K562 (cell line): Measurements from ENCODE around the gene JADE2. TPM values are rescaled to one million over a fixed set of nuclear protein-coding genes. Genes with fewer than 3 reads are reported as not detected.

Experiments used
- ATAC-seq: fragments of 200-7000 bp; cut with Tn5 transposase; 3 replicates; pipeline ENCODE4 v1.9.1; 2020; ENCODE audit warnings: moderate library complexity
- BruUV-seq: library from RNA; stranded (reverse); fragments of 400-500 nt; replicated peaks from 2 replicates; lab custom pipeline; 2021; lab: Mats Ljungman, UMichigan
- CTCF ChIA-PET: fragments of 300-600 bp; formaldehyde crosslinking; extraction: SDS; loops from one replicate; lab custom pipeline; 2021; ENCODE audit warnings: low intra/inter-chr PET ratio; lab: Yijun Ruan, JAX
- POLR2A ChIA-PET: fragments of 300-600, 350-650 bp; sonication (Branson Sonifier 250); formaldehyde crosslinking; extraction: SDS; loops from one replicate; lab custom pipeline; 2021; ENCODE audit warnings: antibody characterized with exemption, inconsistent platforms; lab: Yijun Ruan, JAX
- DNase-seq, 4 experiments: peaks; one replicate each; pipeline versions ENCODE4 v3.0.0 to v3.0.0-alpha.2; 2011 to 2018; ENCODE audit warnings: low spot score in 3 of 4, mixed read lengths in 3 of 4; ENCODE audit errors: extremely low read depth in 1 of 4
- FAIRE-seq: peaks from 2 replicates; lab custom pipeline; 2011; peaks lifted over from hg19 to GRCh38; lab: Jason Lieb, UNC
- H2AFZ ChIP-seq: 2 replicates; pipeline ENCODE4 v1.6.0; 2011; ENCODE audit warnings: low read depth, low read length, control low read depth, inconsistent platforms
- H3K27ac ChIP-seq: fragments of 200-600 bp; 3 replicates; pipeline ENCODE4 v1.8.0; 2011; ENCODE audit warnings: low read depth, mild to moderate bottlenecking, control low read depth, inconsistent platforms, low read length, moderate library complexity, mixed read lengths; ENCODE audit errors: extremely low read depth
- H3K27me3 ChIP-seq, 2 experiments: fragments of 300-600 bp in 1 of 2; 2 replicates in 1 of 2; 3 replicates in 1 of 2; pipeline versions ENCODE4 v1.6.0 to v1.8.0; 2011; ENCODE audit warnings: inconsistent platforms in 2 of 2, low read length in 2 of 2, mild to moderate bottlenecking in 1 of 2, mixed read lengths in 1 of 2, moderate library complexity in 1 of 2; ENCODE audit not compliant: control insufficient read depth in 2 of 2, insufficient read depth in 2 of 2
- H3K36me3 ChIP-seq: fragments of 300-600 bp; 3 replicates; pipeline ENCODE4 v1.8.0; 2011; ENCODE audit warnings: mild to moderate bottlenecking, low read length, inconsistent platforms; ENCODE audit not compliant: control insufficient read depth, insufficient read depth
- H3K4me1 ChIP-seq, 2 experiments: fragments of 200-600 bp in 1 of 2; replicated peaks in 1 of 2; 2 replicates in 1 of 2; 3 replicates in 1 of 2; pipeline versions ENCODE4 v1.5.1 to v1.8.0; 2011; ENCODE audit warnings: inconsistent platforms in 2 of 2, low read length in 2 of 2, mild to moderate bottlenecking in 1 of 2, mixed read lengths in 1 of 2, moderate library complexity in 1 of 2; ENCODE audit not compliant: control insufficient read depth in 2 of 2, insufficient read depth in 2 of 2
- H3K4me2 ChIP-seq: 2 replicates; pipeline ENCODE4 v1.6.1; 2011; ENCODE audit warnings: low read length, control low read depth, inconsistent platforms, mixed read lengths; ENCODE audit not compliant: insufficient read depth
- H3K4me3 ChIP-seq: fragments of 200-600 bp; sonication (generic), shearing (Covaris generic); 2 replicates; pipeline ENCODE4 v1.5.1; 2016; ENCODE audit warnings: control low read depth, inconsistent platforms
- H3K79me2 ChIP-seq: fragments of 200-600 bp; 3 replicates; pipeline ENCODE4 v1.8.0; 2011; ENCODE audit warnings: low read length, inconsistent platforms; ENCODE audit not compliant: control insufficient read depth, insufficient read depth
- H3K9ac ChIP-seq, 2 experiments: 2 replicates each; pipeline versions ENCODE4 v1.6.0 to v1.6.1; 2011; ENCODE audit warnings: low read depth in 2 of 2, low read length in 2 of 2, control low read depth in 1 of 2, inconsistent platforms in 1 of 2, mild to moderate bottlenecking in 1 of 2, mixed read lengths in 1 of 2; ENCODE audit not compliant: insufficient read depth in 1 of 2
- H3K9me1 ChIP-seq: one replicate; pipeline ENCODE4 v1.6.0; 2011; ENCODE audit warnings: inconsistent platforms, mild to moderate bottlenecking, low read length, moderate library complexity; ENCODE audit not compliant: control insufficient read depth, insufficient read depth
- H3K9me3 ChIP-seq: replicated peaks from 2 replicates; pipeline ENCODE4 v1.5.1; 2011; ENCODE audit warnings: low read depth, low read length, inconsistent platforms; ENCODE audit not compliant: control insufficient read depth, insufficient read depth
- H4K20me1 ChIP-seq: replicated peaks from 2 replicates; pipeline ENCODE4 v1.6.1; 2011; ENCODE audit warnings: low read length, inconsistent platforms, mixed read lengths; ENCODE audit not compliant: control insufficient read depth, insufficient read depth
- ASH1L ChIP-seq: fragments of 450-650 bp; IDR thresholded peaks from 2 replicates; pipeline ENCODE4 v1.6.1; 2018; ENCODE audit warnings: borderline replicate concordance, mild to moderate bottlenecking, low read depth; ENCODE audit not compliant: partially characterized antibody
- BCOR ChIP-seq: fragments of 450-650 bp; IDR thresholded peaks from 2 replicates; pipeline ENCODE4 v1.6.1; 2016
- BRF2 ChIP-seq: IDR thresholded peaks from 3 replicates; pipeline ENCODE4 v1.6.1; 2011; ENCODE audit warnings: borderline replicate concordance, mild to moderate bottlenecking; ENCODE audit not compliant: insufficient read length, insufficient read depth
- EP300 ChIP-seq: IDR thresholded peaks from 2 replicates; pipeline ENCODE4 v1.6.1; 2012; ENCODE audit warnings: low read length, improper control_type of control experiment
- JUND ChIP-seq, 2 experiments: IDR thresholded peaks; 2 replicates in 1 of 2; 3 replicates in 1 of 2; pipeline ENCODE4 v1.6.1; 2011; ENCODE audit warnings: borderline replicate concordance in 2 of 2, low read depth in 2 of 2, low read length in 2 of 2, improper control_type of control experiment in 1 of 2, missing biosample characterization in 1 of 2, missing genetic modification characterization in 1 of 2, missing genetic modification reagents in 1 of 2
- MLX ChIP-seq, 2 experiments: fragments of 450-650 bp in 1 of 2; sonication (generic) in 1 of 2; formaldehyde crosslinking; conservative IDR thresholded peaks; 2 replicates each; pipeline versions ENCODE4 v1.4.0 to v1.8.1; 2020 to 2022; ENCODE audit warnings: mild to moderate bottlenecking in 1 of 2, missing genetic modification reagents in 1 of 2
- NR3C1 ChIP-seq: sonication (generic); formaldehyde crosslinking; IDR thresholded peaks from 2 replicates; pipeline ENCODE4 v1.8.1; 2022; ENCODE audit warnings: missing genetic modification reagents
- PCBP2 ChIP-seq: fragments of 200-400 bp; formaldehyde crosslinking; IDR thresholded peaks from 2 replicates; pipeline ENCODE4 v1.6.1; 2018; ENCODE audit warnings: low read length, low read depth, mild to moderate bottlenecking, moderate library complexity; ENCODE audit not compliant: poor library complexity, severe bottlenecking
- RAD51 ChIP-seq: fragments of 450-650 bp; IDR thresholded peaks from 2 replicates; pipeline ENCODE4 v1.7.1; 2016; ENCODE audit warnings: low read depth, mild to moderate bottlenecking, borderline replicate concordance
- RHOXF2B ChIP-seq: fragments of 250-450 bp; sonication (Bioruptor Pico); conservative IDR thresholded peaks from 2 replicates; pipeline ENCODE4 v1.5.1; 2021
- RNF2 ChIP-seq: sonication (generic); IDR thresholded peaks from 2 replicates; pipeline ENCODE4 v1.6.1; 2016
- SRF ChIP-seq, 2 experiments: fragments of 250-450, 450-650 bp in 1 of 2; sonication (Bioruptor Pico) in 1 of 2; sonication (generic) in 1 of 2; formaldehyde crosslinking; IDR thresholded peaks; 2 replicates each; pipeline versions ENCODE4 v1.5.0 to v1.5.1; 2020 to 2022; ENCODE audit warnings: mild to moderate bottlenecking in 1 of 2, missing genetic modification reagents in 1 of 2
- SRSF9 ChIP-seq: fragments of 200-400 bp; formaldehyde crosslinking; IDR thresholded peaks from 2 replicates; pipeline ENCODE4 v1.6.1; 2017; ENCODE audit warnings: low read depth, low read length, borderline replicate concordance
- TCF7 ChIP-seq: sonication (generic); IDR thresholded peaks from 2 replicates; pipeline ENCODE4 v1.6.1; 2016; ENCODE audit warnings: antibody characterized with exemption, borderline replicate concordance
- ZC3H11A ChIP-seq: IDR thresholded peaks from 2 replicates; pipeline ENCODE4 v1.6.1; 2012; ENCODE audit warnings: low read depth, low read length, improper control_type of control experiment
- ZC3H4 ChIP-seq: sonication (generic); formaldehyde crosslinking; IDR thresholded peaks from 2 replicates; pipeline ENCODE4 v1.9.0; 2021; ENCODE audit warnings: missing genetic modification reagents, borderline replicate concordance
- ZNF561 ChIP-seq: fragments of 450-650 bp; formaldehyde crosslinking; conservative IDR thresholded peaks from 2 replicates; pipeline ENCODE4 v1.4.0; 2020; ENCODE audit warnings: mild to moderate bottlenecking, moderate library complexity
- WGBS: fragments of 100-300 bp; shearing (Covaris generic); methylation state at CpG from one replicate; pipeline ENCODE4 v1.1.6; 2016; ENCODE audit warnings: low coverage, mixed read lengths; ENCODE audit not compliant: insufficient coverage; ENCODE audit errors: missing lambda C conversion rate; 5-methylcytosine and 5-hydroxymethylcytosine counted together
- in situ Hi-C: fragments of 300-500 bp; cut with MboI; formaldehyde crosslinking; loops from 4 replicates; pipeline ENCODE4 v1.15.0; 2018; ENCODE audit warnings: inconsistent platforms, mixed read lengths
- intact Hi-C: fragments of 100-400 bp; cut with micrococcal nuclease; formaldehyde crosslinking; loops from 2 replicates; pipeline ENCODE4 v1.14.2; 2022
- polyA plus RNA-seq, 8 experiments: library from polyadenylated mRNA; depleted of rRNA in 4 of 8; stranded (reverse) in 5 of 8; unstranded in 3 of 8; fragments of >200 nt; fragmentation: Nextera tagmentation in 2 of 8; fragmentation: Illumina TruSeq in 1 of 8; extraction: Ambion mirVana in 2 of 8; extraction: Trizol in 1 of 8; gene quantifications; 2 replicates each; pipeline versions ENCODE4 v1.2.1 to v1.2.3, GENCODE V29; 2011 to 2014; ENCODE audit warnings: inconsistent platforms in 1 of 8, missing spikeins in 1 of 8
- total RNA-seq, 7 experiments: library from RNA; depleted of rRNA in 6 of 7; stranded (reverse); fragments of >200 nt in 6 of 7; fragmentation: Illumina TruSeq in 2 of 7; extraction: Trizol in 2 of 7; gene quantifications; 2 replicates each; pipeline versions ENCODE4 v1.2.1 to v1.2.3, GENCODE V29; 2011 to 2021; ENCODE audit warnings: low replicate concordance in 1 of 7

The JADE2 gene
- total and polyA plus RNA-seq, 9 of the 15 experiments (the other 6 are each of a cell fraction or from before 2014, with no cell fraction given) = 0.50 to 23.3 (median 9.1) TPM

GRCh38 chr5:134568337-134568700, 42.8 kb downstream of the JADE2 start:
- Histone ChIP-seq H3K4me1 (peaks cover 0 to 3% of the 10 kb centered on the region in 2 experiments; a peak in 2 of 5 replicates), H3K9me1 (peaks cover 2% of the 10 kb centered on the region), H3K79me2 (no peaks in the 10 kb centered on the region), H3K4me3 (no peak overlapping the region), H3K36me3 (peaks cover 54% of the 10 kb centered on the region; the same call in 1 of the 3 replicates), H3K9ac (no peak overlapping the region), H2AFZ (no peak overlapping the region), H4K20me1 (no peaks in the 10 kb centered on the region; the same call in 1 of the 2 replicates), H3K27me3 (no peaks in the 10 kb centered on the region; a peak in 1 of 5 replicates), H3K4me2 (no peak overlapping the region), H3K9me3 (no peaks in the 10 kb centered on the region), H3K27ac (no peak overlapping the region)
- ATAC-seq = no peak
- no TSS peak for BruUV-seq
- in situ Hi-C loops (no loop called here), intact Hi-C loops (no loop called here)
- FAIRE-seq = no peak
- POLR2A ChIA-PET = interaction anchor here (1.3 kb wide), 1 partner anchor 33 kb away, joined by 3 read pairs; no protein-coding TSS in a partner anchor
- DNase-seq = no peak
- CTCF ChIA-PET = no interaction called here
- TF ChIP-seq RAD51 = no peak
- TF ChIP-seq BCOR = no peak
- TF ChIP-seq JUND (IDR thresholded peaks at IDR 0.05; ENCODE audit: borderline replicate concordance, low read depth, low read length) = no peak
- TF ChIP-seq JUND (tag; IDR thresholded peaks at IDR 0.05; ENCODE audit: borderline replicate concordance, low read depth, low read length) = no peak
- TF ChIP-seq ZNF561 = no peak
- no peak for TF ChIP-seq EP300
- no peak for TF ChIP-seq PCBP2
- no peak for TF ChIP-seq BRF2
- no peak for TF ChIP-seq ZC3H4
- no peak for TF ChIP-seq RNF2
- TF ChIP-seq SRF (CRISPR knock-in tag; IDR thresholded peaks at IDR 0.05) = no peak
- TF ChIP-seq RHOXF2B (CRISPR knock-in tag) = no peak
- TF ChIP-seq NR3C1 (CRISPR knock-in tag) = no peak
- TF ChIP-seq ASH1L = no peak
- TF ChIP-seq TCF7 = no peak
- TF ChIP-seq SRSF9 = no peak
- no peak for TF ChIP-seq MLX (CRISPR knock-in tag; conservative IDR thresholded peaks at IDR 0.05)
- TF ChIP-seq ZC3H11A = no peak
- 27% methylated on average over 3 of the region's 5 CpGs for WGBS
